GM12878 (cell line): ENCODE measurements around the gene OPRL1. TPM values are rescaled to one million over a fixed set of nuclear protein-coding genes. Genes with fewer than 3 reads are reported as not detected.
A peak's percentile ranks its signal among the peaks of the same experiment; 100 is the strongest.

Experiments used
- ATAC-seq: fragments of 200-7000 bp; cut with Tn5 transposase; 3 replicates; pipeline ENCODE4 v1.9.1; 2020; ENCODE audit warnings: mild to moderate bottlenecking, moderate library complexity
- BruUV-seq: library from RNA; stranded (reverse); fragments of 400-500 nt; replicated peaks from 2 replicates; lab custom pipeline; 2021; lab: Mats Ljungman, UMichigan
- CTCF ChIA-PET: fragments of 300-600 bp; sonication (Branson Sonifier 250); formaldehyde crosslinking; extraction: SDS; loops from one replicate; lab custom pipeline; 2021; ENCODE audit warnings: inconsistent platforms; lab: Yijun Ruan, JAX
- POLR2A ChIA-PET: fragments of 350-600 bp; formaldehyde crosslinking; extraction: SDS; loops from one replicate; lab custom pipeline; 2021; ENCODE audit warnings: inconsistent platforms; lab: Charles Lee
- RAD21 ChIA-PET: fragments of 300-600 bp; sonication (Branson Sonifier 250); formaldehyde crosslinking; loops from one replicate; lab custom pipeline; 2023; ENCODE audit warnings: antibody characterized with exemption; ENCODE audit not compliant: unreplicated experiment; lab: Charles Lee
- SMC1A ChIA-PET: fragments of 300-600 bp; sonication (Branson Sonifier 250); formaldehyde crosslinking; loops from one replicate; lab custom pipeline; 2023; ENCODE audit not compliant: unreplicated experiment, uncharacterized antibody; lab: Charles Lee
- DNase-seq: peaks from one replicate; pipeline ENCODE4 v3.0.0-alpha.2; 2011; ENCODE audit warnings: low read depth, low spot score
- FAIRE-seq: peaks from 3 replicates; lab custom pipeline; 2011; peaks lifted over from hg19 to GRCh38; lab: Jason Lieb, UNC
- H2AFZ ChIP-seq: 2 replicates; pipeline ENCODE4 v1.6.0; 2011; ENCODE audit warnings: low read depth, low read length, control low read depth; ENCODE audit not compliant: control insufficient read depth
- H3K27ac ChIP-seq: 2 replicates; pipeline ENCODE4 v1.5.1; 2011; ENCODE audit warnings: control low read depth; ENCODE audit not compliant: control insufficient read depth, insufficient read depth
- H3K27me3 ChIP-seq, 2 experiments: replicated peaks in 1 of 2; 2 replicates each; pipeline versions ENCODE4 v1.6.0 to v1.6.1; 2011; ENCODE audit warnings: low read length in 1 of 2; ENCODE audit not compliant: control insufficient read depth in 2 of 2, insufficient read depth in 2 of 2
- H3K36me3 ChIP-seq, 2 experiments: 2 replicates each; pipeline ENCODE4 v1.5.1; 2011; ENCODE audit warnings: low read length in 1 of 2; ENCODE audit not compliant: control insufficient read depth in 2 of 2, insufficient read depth in 2 of 2
- H3K4me1 ChIP-seq: 2 replicates; pipeline ENCODE4 v1.6.1; 2011; ENCODE audit warnings: mild to moderate bottlenecking, low read length, moderate library complexity, mixed read lengths; ENCODE audit not compliant: control insufficient read depth, insufficient read depth
- H3K4me2 ChIP-seq: 2 replicates; pipeline ENCODE4 v1.6.0; 2011; ENCODE audit warnings: control low read depth; ENCODE audit not compliant: control insufficient read depth, insufficient read depth
- H3K4me3 ChIP-seq: fragments of 200-600 bp; sonication (generic); 2 replicates; pipeline ENCODE4 v1.5.1; 2016
- H3K79me2 ChIP-seq: 2 replicates; pipeline ENCODE4 v1.6.0; 2011; ENCODE audit warnings: low read length; ENCODE audit not compliant: control insufficient read depth, insufficient read depth
- H3K9ac ChIP-seq: 2 replicates; pipeline ENCODE4 v1.8.0; 2011; ENCODE audit warnings: low read length, control low read depth, mixed read lengths; ENCODE audit not compliant: control insufficient read depth, insufficient read depth
- H3K9me3 ChIP-seq: replicated peaks from 3 replicates; pipeline ENCODE4 v1.5.1; 2011; ENCODE audit warnings: mild to moderate bottlenecking, low read length; ENCODE audit not compliant: control insufficient read depth, insufficient read depth
- H4K20me1 ChIP-seq: 2 replicates; pipeline ENCODE4 v1.6.0; 2011; ENCODE audit not compliant: control insufficient read depth, insufficient read depth
- FOS ChIP-seq: IDR thresholded peaks from 3 replicates; pipeline ENCODE4 v1.6.1; 2011; ENCODE audit warnings: borderline replicate concordance; ENCODE audit not compliant: insufficient read length; ENCODE audit errors: extremely low read depth
- HDAC6 ChIP-seq: fragments of 200-600 bp; sonication (generic); IDR thresholded peaks from one replicate; pipeline ENCODE4 v1.8.0; 2017; ENCODE audit warnings: antibody characterized with exemption; ENCODE audit not compliant: unreplicated experiment
- IKZF1 ChIP-seq: fragments of 450-650 bp; conservative IDR thresholded peaks from 2 replicates; pipeline ENCODE4 v1.6.1; 2017; ENCODE audit warnings: antibody characterized with exemption, mild to moderate bottlenecking
- IRF4 ChIP-seq: IDR thresholded peaks from 2 replicates; pipeline ENCODE4 v1.6.1; 2011; ENCODE audit warnings: low read depth, low read length
- MYB ChIP-seq: fragments of 150-350 bp; IDR thresholded peaks from 2 replicates; pipeline ENCODE4 v1.6.1; 2014; ENCODE audit warnings: mild to moderate bottlenecking, low read depth, low read length, borderline replicate concordance
- NFXL1 ChIP-seq: fragments of 450-650 bp; IDR thresholded peaks from 2 replicates; pipeline ENCODE4 v1.6.1; 2017; ENCODE audit warnings: antibody characterized with exemption, mild to moderate bottlenecking, borderline replicate concordance
- NR2C1 ChIP-seq: fragments of 450-650 bp; IDR thresholded peaks from 2 replicates; pipeline ENCODE4 v1.6.1; 2017; ENCODE audit warnings: antibody characterized with exemption, mild to moderate bottlenecking, moderate library complexity
- NR2C2 ChIP-seq: IDR thresholded peaks from 2 replicates; pipeline ENCODE4 v1.6.1; 2011; ENCODE audit warnings: borderline replicate concordance, low read depth; ENCODE audit not compliant: control insufficient read depth, insufficient read length
- RCOR1 ChIP-seq: conservative IDR thresholded peaks from 2 replicates; pipeline ENCODE4 v1.6.1; 2012; ENCODE audit warnings: low read depth, low read length, improper control_type of control experiment
- RELB ChIP-seq: fragments of 450-650 bp; IDR thresholded peaks from 2 replicates; pipeline ENCODE4 v1.6.1; 2017; ENCODE audit warnings: low read depth, mild to moderate bottlenecking, moderate library complexity
- SMARCA5 ChIP-seq: fragments of 450-650 bp; IDR thresholded peaks from 2 replicates; pipeline ENCODE4 v1.6.1; 2017; ENCODE audit warnings: mild to moderate bottlenecking
- SMC3 ChIP-seq: IDR thresholded peaks from 2 replicates; pipeline ENCODE4 v1.6.1; 2011; ENCODE audit warnings: low read length, improper control_type of control experiment, borderline replicate concordance
- SPI1 ChIP-seq: IDR thresholded peaks from 2 replicates; pipeline ENCODE4 v1.6.1; 2011; ENCODE audit warnings: low read depth, mild to moderate bottlenecking, low read length, moderate library complexity, borderline replicate concordance; ENCODE audit not compliant: insufficient read depth
- SREBF2 ChIP-seq: IDR thresholded peaks from 2 replicates; pipeline ENCODE4 v1.6.1; 2012; ENCODE audit warnings: mild to moderate bottlenecking, low read length
- SUZ12 ChIP-seq: fragments of 200-600 bp; sonication (generic); IDR thresholded peaks from one replicate; pipeline ENCODE4 v1.6.1; 2018; ENCODE audit warnings: antibody characterized with exemption, mild to moderate bottlenecking; ENCODE audit not compliant: unreplicated experiment
- ZBED1 ChIP-seq: IDR thresholded peaks from 2 replicates; pipeline ENCODE4 v1.6.1; 2016; ENCODE audit warnings: borderline replicate concordance
- ZZZ3 ChIP-seq: IDR thresholded peaks from 2 replicates; pipeline ENCODE4 v1.6.1; 2011; ENCODE audit warnings: low read depth; ENCODE audit not compliant: control insufficient read depth, insufficient read length
- WGBS: methylation state at CpG from one replicate; pipeline ENCODE4 v1.1.6; 2016; ENCODE audit warnings: low lambda C conversion rate; ENCODE audit not compliant: insufficient replicate concordance, insufficient coverage; ENCODE audit errors: missing lambda C conversion rate; 5-methylcytosine and 5-hydroxymethylcytosine counted together
- in situ Hi-C: fragments of 300-500 bp; cut with MboI; formaldehyde crosslinking; loops from 9 replicates; pipeline ENCODE4 v1.14.3; 2018; ENCODE audit warnings: mixed read lengths
- intact Hi-C: fragments of 100-400 bp; cut with micrococcal nuclease; formaldehyde crosslinking; loops from one replicate; pipeline ENCODE4 v1.14.2; 2022; ENCODE audit not compliant: unreplicated experiment
- polyA plus RNA-seq, 11 experiments: library from polyadenylated mRNA; depleted of rRNA in 4 of 11; unstranded in 6 of 11; stranded (reverse) in 5 of 11; fragments of >200 nt; fragmentation: Nextera tagmentation in 4 of 11; fragmentation: Illumina TruSeq in 1 of 11; extraction: Ambion mirVana in 4 of 11; extraction: Trizol in 1 of 11; gene quantifications; 1 replicate in 1 of 11; 2 replicates in 10 of 11; pipeline versions ENCODE4 v1.2.1 to v1.2.3, GENCODE V29; 2011 to 2016; ENCODE audit warnings: inconsistent platforms in 2 of 11, missing spikeins in 2 of 11, low read depth in 1 of 11
- total RNA-seq, 4 experiments: library from RNA; depleted of rRNA in 3 of 4; stranded (reverse); fragments of >200 nt in 3 of 4; fragmentation: Illumina TruSeq in 1 of 4; extraction: Trizol in 1 of 4; gene quantifications; 2 replicates each; pipeline versions ENCODE4 v1.2.1 to v1.2.3, GENCODE V29; 2013 to 2021
- TF ChIP-seq, protein P1 (sequence below): fragments of 450-650 bp; formaldehyde crosslinking; IDR thresholded peaks from 2 replicates; pipeline ENCODE4 v1.5.0; 2022; ENCODE audit warnings: mild to moderate bottlenecking, missing genetic modification characterization

The OPRL1 gene
- total and polyA plus RNA-seq, 10 of the 15 experiments (the other 5 are each of a cell fraction or from before 2014, with no cell fraction given): 0.04 to 0.41 (median 0.24) TPM; not detected in 1

GRCh38 chr20:64057628-64058498 lies 22.0 kb upstream of the OPRL1 start:
- WGBS: 24% methylated on average over 33 of the region's 33 CpGs
- peak overlapping the region; percentile 78 for H2AFZ ChIP-seq
- no peaks in the 10 kb centered on the region for H3K36me3 ChIP-seq
- BruUV-seq: no TSS peak
- H3K9me3 ChIP-seq: no peaks in the 10 kb centered on the region
- intact Hi-C loops (loop anchor here (2.0 to 10.0 kb wide), 4 partner anchors 19 to 193 kb away; partner anchors contain the start of genes ABHD16B, PRPF6, TPD52L2 and UCKL1), in situ Hi-C loops (no loop called here)
- peak overlapping the region; percentile 38 for H3K27ac ChIP-seq
- H3K9ac ChIP-seq: peak overlapping the region; percentile 61
- no peak for DNase-seq
- no peaks in the 10 kb centered on the region for H3K27me3 ChIP-seq
- H3K4me1 ChIP-seq: peaks cover 53% of the 10 kb centered on the region
- peak; percentile 86 for ATAC-seq
- ChIA-PET POLR2A (interaction anchor here (0.6 to 2.6 kb wide), 6 partner anchors 18 to 102 kb away, joined by 3 to 28 read pairs (median 4); partner anchors contain the start of genes PRPF6 and UCKL1), RAD21 (interaction anchor here (0.7 to 7.1 kb wide), 8 partner anchors 18 to 520 kb away, joined by 3 to 78 read pairs (median 8); partner anchors contain the start of genes PRPF6, PTK6 and TPD52L2), CTCF (interaction anchor here (0.6 to 9.2 kb wide), 23 partner anchors 9 to 521 kb away, joined by 3 to 108 read pairs (median 4); partner anchors contain the start of genes OPRL1, PRPF6, PTK6 and RGS19), SMC1A (interaction anchor here (0.9 to 2.6 kb wide), 7 partner anchors 19 to 229 kb away, joined by 3 to 21 read pairs (median 3); partner anchors contain the start of genes C20orf204, PRPF6 and TPD52L2)
- H3K4me2 ChIP-seq: peak overlapping the region; percentile 90
- H3K4me3 ChIP-seq: peak overlapping the region; percentile 35
- FAIRE-seq: peak; percentile 76
- no peaks in the 10 kb centered on the region; the same call in none of the 2 replicates for H3K79me2 ChIP-seq
- H4K20me1 ChIP-seq: no peaks in the 10 kb centered on the region
- TF ChIP-seq SPI1: no peak
- TF ChIP-seq SREBF2: no peak
- TF ChIP-seq ZZZ3: no peak
- TF ChIP-seq IRF4: peak; percentile 66; the same call in 1 of the 2 replicates
- TF ChIP-seq RCOR1: no peak
- no peak for TF ChIP-seq NFXL1
- 0 out of 2 replicates have a peak, but pooled peaks have one; percentile 29 for TF ChIP-seq NR2C1
- TF ChIP-seq RELB: peak; percentile 72
- TF ChIP-seq SUZ12: no peak
- TF ChIP-seq IKZF1: peak; percentile 77
- TF ChIP-seq, protein P1, sequence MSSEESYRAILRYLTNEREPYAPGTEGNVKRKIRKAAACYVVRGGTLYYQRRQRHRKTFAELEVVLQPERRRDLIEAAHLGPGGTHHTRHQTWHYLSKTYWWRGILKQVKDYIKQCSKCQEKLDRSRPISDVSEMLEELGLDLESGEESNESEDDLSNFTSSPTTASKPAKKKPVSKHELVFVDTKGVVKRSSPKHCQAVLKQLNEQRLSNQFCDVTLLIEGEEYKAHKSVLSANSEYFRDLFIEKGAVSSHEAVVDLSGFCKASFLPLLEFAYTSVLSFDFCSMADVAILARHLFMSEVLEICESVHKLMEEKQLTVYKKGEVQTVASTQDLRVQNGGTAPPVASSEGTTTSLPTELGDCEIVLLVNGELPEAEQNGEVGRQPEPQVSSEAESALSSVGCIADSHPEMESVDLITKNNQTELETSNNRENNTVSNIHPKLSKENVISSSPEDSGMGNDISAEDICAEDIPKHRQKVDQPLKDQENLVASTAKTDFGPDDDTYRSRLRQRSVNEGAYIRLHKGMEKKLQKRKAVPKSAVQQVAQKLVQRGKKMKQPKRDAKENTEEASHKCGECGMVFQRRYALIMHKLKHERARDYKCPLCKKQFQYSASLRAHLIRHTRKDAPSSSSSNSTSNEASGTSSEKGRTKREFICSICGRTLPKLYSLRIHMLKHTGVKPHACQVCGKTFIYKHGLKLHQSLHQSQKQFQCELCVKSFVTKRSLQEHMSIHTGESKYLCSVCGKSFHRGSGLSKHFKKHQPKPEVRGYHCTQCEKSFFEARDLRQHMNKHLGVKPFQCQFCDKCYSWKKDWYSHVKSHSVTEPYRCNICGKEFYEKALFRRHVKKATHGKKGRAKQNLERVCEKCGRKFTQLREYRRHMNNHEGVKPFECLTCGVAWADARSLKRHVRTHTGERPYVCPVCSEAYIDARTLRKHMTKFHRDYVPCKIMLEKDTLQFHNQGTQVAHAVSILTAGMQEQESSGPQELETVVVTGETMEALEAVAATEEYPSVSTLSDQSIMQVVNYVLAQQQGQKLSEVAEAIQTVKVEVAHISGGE (CRISPR knock-in tag): no peak
- TF ChIP-seq FOS: no peak
- TF ChIP-seq SMC3: peak; percentile 69
- no peak for TF ChIP-seq NR2C2
- TF ChIP-seq SMARCA5: no peak; the same call in none of the 2 replicates
- TF ChIP-seq MYB: no peak
- TF ChIP-seq HDAC6: no peak
- TF ChIP-seq ZBED1: no peak
